Stimulated activated CD4-positive, alpha-beta T cell treated with anti-CD3 and anti-CD28 coated beads, TNF-alpha, amount 100 ng/mL, for 1 hour (primary cell): ENCODE measurements around the gene COMMD8.
"Not testable (repeated sequence)": the region's sequence is repeated elsewhere in the genome, so short reads cannot be mapped to it uniquely, and the experiment has no call there.

Experiments used
- DNase-seq, 3 donors: peaks; one replicate each; pipeline ENCODE4 v3.0.0-alpha.2; 2020; ENCODE audit warnings: low read depth in 3 of 3, low spot score in 1 of 3

COMMD8 gene

GRCh38 chr4:47463235-47463956, at the start of gene COMMD8:
COMMD8 (minus strand) TSS chr4:47463702; CDS start chr4:47463651, 51 bp downstream.
- peak; percentile 92 to 93 (median 93) for DNase-seq

DNA sequence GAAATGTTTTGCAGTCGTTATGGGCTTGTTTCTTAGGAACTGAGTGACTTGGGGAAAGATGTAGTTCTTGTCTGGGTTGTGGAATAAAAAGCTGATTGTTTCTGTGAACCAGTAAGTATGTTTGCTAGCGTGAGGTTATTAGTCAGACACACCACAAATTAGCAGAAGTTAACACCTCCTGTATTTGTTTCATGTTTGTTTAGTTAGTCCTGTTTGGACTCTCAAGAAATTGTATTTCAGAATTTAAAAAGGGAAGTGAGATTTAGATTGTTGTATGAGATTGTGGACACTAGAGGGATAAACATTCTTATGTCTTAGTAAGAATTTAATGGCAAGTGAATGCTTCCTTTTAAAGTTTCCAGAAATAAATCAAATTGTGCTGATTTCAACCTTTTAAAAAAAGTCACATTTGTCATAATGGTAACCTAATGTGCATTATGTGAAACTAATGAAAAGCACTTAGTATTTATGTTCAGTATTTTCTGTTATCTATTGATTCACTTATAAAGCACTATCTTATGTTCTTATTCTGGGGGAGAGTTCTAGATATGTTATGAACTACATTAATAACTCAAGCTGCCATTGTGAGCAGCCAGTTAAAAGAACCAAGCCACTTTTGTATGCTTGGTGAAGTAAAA, 47.1 kb upstream of the COMMD8 start:
- no peak for DNase-seq

DNA sequence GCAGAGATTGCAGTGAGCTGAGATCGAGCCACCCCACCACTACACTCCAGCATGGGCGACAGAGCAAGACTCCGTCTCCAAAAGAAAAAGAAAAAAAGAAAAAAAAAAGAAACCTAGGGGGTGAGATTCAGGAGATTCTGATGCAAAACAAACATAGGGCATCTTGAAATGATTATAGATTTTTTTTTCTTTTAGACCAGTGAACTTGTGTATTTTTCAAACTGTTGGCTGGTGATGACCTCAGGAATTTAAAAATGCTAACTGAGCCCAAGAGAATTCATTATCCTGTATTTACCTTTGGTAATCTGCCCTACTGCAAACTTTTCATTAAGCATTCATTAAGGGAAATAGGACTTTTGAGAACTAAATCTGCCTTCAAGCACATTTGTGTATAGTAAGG, 42.2 kb upstream of the COMMD8 start:
- no peak for DNase-seq

GRCh38 chr4:47505147-47505546, 41.6 kb upstream of the COMMD8 start:
- DNase-seq, result no peak

GRCh38 chr4:47500776-47501175, 37.3 kb upstream of the COMMD8 start:
- DNase-seq, result no peak

DNA sequence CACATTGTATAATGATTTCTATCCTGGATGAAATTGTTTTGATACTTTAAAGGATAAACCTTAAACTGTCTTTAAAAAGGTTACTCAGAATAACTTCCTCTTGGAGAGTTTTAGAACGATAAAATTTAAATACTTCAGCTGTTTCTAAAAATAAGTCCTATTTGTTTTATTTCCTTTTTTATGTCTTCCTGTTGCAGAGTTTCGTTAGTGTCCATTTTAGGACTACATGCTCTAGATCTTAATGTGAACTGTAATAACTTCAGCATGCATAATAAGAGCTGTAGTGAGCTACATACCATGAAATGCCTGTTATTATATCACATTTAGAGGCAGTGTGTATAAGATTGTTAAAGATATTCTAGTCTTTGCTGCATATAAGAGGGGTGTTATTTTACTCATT, 36.2 kb upstream of the COMMD8 start:
- no peak for DNase-seq

- no peak for DNase-seq
Observed at GRCh38 chr4:47498899-47499298, 35.4 kb upstream of the COMMD8 start.

DNA sequence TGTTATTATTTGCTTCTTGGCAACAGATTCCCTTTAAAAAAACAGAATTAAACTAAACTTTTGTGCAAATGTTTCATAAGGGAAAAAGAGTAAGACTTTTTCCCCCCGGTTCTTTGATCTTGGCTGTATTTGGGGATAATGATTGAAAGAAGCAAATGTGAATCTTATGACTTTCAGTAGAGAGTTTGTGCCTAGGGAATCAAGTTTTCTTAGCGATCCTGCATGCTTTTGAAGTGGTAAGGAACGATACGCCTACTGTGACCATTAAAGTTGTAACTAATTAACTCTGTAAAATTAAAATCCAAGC, 30.6 kb upstream of the COMMD8 start:
- DNase-seq, result no peak

DNA sequence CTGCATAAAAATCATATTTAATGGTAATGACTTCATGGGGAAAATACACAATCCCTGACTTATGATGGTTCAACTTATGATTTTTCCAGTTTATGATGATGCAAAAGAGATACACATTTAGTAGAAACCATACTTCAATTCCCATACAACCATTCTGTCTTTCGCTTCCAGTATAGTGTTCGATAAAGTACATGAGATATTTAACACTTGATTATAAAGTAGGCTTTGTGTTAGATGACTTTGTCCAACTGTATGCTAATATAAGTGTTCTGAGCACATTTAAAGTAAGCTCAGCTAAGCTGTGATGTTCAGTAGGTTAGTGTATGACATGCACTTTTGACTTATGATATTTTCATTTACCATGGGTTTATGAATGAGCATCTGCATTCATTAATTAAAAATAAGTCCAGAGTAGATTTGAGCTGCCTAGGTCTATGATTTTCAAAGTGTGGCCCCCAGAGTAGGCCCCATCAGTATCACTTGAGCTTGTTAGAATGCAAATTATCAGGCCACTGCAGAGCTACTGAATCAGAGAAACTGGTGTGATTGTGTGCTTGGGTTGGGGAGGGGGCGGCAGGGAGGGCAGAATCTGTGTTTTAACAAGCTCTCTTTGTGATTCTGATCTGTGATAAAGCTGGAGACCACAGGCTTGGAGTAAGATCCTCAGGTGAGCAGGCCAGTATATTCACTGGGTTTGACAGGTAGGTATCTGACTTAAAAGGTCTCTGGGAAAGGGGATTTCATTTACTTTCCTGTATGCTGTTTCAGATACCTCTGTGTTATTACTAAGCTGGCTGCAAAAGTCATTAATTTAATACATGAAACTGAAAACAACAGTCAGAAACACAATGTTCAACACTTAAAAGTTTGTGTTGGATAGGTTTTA, 30.0 kb upstream of the COMMD8 start:
- DNase-seq, result no peak

- no peak for DNase-seq
Observed at GRCh38 chr4:47490550-47490949, 27.0 kb upstream of the COMMD8 start.

- DNase-seq, result no peak
Observed at GRCh38 chr4:47488706-47489105, 25.2 kb upstream of the COMMD8 start.

DNA sequence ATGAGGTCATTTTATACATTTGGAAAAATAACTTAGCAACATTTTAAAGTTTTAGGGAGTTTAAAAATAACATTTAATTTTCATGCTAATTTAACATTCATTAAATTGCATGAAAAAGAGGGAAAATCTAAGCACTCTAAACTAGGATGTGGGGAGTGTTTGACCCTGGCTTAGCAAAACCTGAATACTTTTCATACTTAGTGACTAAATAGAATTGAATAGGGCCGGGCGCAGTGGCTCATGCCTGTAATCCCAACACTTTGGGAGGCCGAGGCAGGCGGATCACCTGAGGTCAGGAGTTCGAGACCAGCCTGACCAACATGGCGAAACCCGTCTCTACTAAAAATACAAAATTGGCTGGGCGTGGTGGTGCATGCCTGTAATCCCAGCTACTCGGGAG, 23.2 kb upstream of the COMMD8 start:
- not testable (repeated sequence) for DNase-seq

DNA sequence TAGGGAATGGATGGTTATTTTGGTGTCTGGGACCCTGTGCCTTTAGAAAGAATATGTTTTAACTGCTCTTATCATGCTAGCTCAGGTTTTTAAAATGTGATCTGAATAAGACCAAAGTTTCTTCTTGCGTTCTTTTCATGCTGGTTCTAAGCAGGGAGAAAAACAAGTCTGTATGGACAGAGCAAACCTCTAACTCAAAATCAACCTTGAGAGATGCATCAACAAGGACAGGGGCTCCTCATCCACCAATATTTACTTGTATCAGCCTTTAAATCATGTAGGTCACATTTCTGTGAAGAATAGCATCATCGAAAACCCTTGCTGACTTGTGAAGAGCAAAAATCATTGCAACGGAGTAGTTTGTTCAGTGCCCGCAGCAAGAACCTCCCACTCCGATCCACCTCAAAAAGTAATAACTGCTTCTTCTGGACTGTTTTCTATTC, 22.8 kb upstream of the COMMD8 start:
- DNase-seq, result no peak

DNA sequence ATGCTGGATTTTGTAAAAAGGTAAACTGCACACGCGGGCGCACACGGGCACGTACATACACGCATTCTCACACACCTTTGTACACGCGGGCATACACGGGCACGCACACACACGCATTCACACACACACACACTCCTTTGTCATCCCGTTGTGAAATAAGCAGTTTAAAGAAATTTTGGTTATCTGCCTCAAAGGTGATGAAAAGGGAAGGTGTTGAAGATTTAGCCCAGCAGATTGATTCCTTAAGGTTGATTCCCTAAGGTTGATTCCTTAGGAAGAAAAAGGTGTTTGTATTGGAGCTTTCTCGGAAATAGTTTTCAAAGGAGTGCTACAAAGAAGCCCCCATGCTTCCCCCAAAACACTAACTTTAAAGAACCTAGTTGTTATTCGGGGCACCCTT, 22.3 kb upstream of the COMMD8 start:
- DNase-seq, result no peak

DNA sequence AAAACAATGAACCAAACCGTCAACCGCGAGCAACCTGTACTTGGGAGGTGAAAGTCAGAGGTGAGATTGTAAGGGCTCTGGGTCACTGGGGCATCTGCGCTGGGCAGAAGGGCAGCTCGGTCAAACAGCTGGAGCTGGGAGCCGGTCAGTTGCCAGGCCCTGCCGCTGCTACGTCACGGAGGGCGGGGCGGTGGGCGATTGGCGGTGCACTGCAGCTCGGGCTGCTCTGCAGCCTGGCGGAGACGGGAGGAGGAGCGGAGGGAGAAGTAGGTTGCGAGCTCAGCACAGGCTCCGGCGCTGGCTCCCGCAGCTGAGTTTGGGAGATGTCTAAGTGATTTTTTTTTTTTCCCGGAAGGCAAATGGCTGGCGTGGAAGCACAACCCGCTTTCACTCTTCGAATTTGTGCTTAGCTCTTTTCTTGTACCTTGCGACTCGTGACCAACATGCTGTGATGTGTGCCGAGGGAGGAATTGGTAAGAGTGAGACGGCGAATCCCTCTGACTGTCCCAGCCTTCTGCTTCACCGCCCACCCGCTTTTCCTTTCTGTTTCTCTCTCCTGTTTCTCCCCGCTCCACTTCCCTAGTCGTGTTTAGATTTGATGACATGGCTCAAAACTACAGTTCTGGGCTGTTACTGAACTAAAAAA, 21.7 kb upstream of the COMMD8 start, which contains the start of gene ATP10D:
Gene ATP10D, plus strand, starts transcription at position 229 of the 646 bp plus-strand sequence. CDS start 27,266 bp downstream, outside the sequence.
- DNase-seq, result peak; percentile 22 to 54 (median 28)

DNA sequence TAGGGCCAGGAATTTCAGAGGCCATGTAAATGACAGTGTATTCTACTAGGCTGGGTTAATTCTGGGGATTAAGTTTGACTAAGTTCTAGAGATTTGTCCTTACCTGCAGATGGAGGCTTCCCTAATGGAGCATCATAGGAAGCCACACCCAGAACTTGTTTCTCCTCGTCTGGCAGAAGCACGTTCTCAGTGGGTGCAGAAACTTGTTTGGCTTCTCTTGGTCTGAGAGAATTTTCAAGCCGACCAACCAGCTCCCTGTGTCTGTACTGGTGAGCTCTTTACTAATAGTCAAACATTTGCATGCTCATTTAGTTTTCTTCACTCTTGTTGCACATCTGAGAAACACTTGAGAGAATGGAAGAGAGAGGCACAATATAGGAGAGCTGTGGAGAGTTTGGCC, 20.7 kb upstream of the COMMD8 start:
- no peak for DNase-seq

DNA sequence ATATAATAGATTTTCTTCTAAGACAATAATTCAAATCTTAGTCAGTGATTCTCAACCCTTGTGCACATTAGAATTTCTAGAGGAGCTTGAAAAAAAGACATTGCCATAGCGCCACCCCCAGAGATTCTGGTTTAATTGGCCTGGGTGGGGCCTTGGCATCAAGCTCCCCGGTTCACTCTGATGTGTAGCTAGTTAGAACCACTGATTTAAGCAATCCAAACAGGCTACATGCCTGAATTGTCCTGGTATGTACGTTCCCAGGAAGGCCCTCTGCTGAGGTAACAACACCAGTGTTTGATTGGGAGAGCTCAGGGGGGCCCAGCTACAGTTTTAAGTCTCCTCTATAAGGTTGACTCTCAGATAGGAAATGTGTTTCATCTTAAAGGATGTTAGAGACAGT, 20.2 kb upstream of the COMMD8 start:
- no peak for DNase-seq

GRCh38 chr4:47482326-47482725, 18.8 kb upstream of the COMMD8 start:
- DNase-seq, result no peak

DNA sequence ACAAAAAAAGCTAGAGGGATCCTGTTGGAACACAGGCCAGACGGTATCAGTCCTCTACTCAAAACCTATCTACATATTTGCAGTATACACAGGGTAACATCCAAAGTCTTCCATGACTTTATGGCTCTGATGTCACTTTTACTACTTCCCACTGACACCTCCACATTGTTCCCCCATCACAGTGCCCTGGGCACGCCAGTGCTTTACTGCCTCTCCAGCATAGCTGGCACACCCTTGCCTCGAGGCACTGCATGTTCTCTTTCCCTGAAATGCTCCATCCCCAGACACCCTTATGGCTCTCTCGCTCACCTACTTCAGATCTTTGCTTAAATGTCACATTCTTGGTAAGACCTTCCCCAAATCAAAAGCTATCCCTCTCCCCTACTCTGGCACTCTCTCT, 15.3 kb upstream of the COMMD8 start:
- DNase-seq, result no peak

GRCh38 chr4:47475411-47475810, 11.9 kb upstream of the COMMD8 start:
- no peak for DNase-seq

GRCh38 chr4:47474799-47475198, 11.3 kb upstream of the COMMD8 start:
- no peak for DNase-seq
